ENCODE data around the gene TOP1.

GRCh38 chr20:41165001-41165882 lies 136.6 kb downstream of the TOP1 start:
- TF ChIP-seq CTCF (IDR thresholded peaks at IDR 0.05), result no peak
- TF ChIP-seq, protein P1, sequence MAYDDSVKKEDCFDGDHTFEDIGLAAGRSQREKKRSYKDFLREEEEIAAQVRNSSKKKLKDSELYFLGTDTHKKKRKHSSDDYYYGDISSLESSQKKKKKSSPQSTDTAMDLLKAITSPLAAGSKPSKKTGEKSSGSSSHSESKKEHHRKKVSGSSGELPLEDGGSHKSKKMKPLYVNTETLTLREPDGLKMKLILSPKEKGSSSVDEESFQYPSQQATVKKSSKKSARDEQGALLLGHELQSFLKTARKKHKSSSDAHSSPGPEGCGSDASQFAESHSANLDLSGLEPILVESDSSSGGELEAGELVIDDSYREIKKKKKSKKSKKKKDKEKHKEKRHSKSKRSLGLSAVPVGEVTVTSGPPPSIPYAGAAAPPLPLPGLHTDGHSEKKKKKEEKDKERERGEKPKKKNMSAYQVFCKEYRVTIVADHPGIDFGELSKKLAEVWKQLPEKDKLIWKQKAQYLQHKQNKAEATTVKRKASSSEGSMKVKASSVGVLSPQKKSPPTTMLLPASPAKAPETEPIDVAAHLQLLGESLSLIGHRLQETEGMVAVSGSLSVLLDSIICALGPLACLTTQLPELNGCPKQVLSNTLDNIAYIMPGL (CRISPR knock-in tag; IDR thresholded peaks at IDR 0.05), result no peak
- TF ChIP-seq SP1 (CRISPR knock-in tag; conservative IDR thresholded peaks at IDR 0.05), result no peak
- TF ChIP-seq ZBTB21 (CRISPR knock-in tag; IDR thresholded peaks at IDR 0.05; ENCODE audit: borderline replicate concordance), result no peak
- no peak for TF ChIP-seq IRF2 (CRISPR knock-in tag; IDR thresholded peaks at IDR 0.05; ENCODE audit: borderline replicate concordance, low read depth)

All from WTC11 (cell line).